Measurements from ENCODE around the gene PAX3.

The PAX3 gene

DNA sequence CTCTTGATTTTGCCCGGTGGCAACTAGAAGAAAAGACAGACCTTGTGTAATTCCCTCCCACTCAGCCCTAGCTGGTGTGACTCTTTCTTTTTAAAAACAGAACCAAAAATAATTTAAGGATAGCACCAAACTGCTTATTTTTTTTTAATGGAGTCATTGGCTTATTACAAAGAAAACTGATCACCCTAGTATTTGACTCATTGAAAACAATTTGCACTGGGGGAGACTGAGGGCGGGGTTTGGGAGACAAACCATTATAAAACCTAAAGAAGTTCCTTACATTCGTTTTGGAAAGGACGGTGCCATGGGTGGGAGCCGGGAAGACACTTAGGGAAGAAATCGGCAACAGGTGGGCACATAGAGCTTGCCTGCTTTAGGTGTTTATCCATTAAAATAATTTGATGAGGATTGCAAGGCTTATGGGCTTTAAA is 2.5 kb downstream of the PAX3 start:
- FAIRE-seq: no peak

DNA sequence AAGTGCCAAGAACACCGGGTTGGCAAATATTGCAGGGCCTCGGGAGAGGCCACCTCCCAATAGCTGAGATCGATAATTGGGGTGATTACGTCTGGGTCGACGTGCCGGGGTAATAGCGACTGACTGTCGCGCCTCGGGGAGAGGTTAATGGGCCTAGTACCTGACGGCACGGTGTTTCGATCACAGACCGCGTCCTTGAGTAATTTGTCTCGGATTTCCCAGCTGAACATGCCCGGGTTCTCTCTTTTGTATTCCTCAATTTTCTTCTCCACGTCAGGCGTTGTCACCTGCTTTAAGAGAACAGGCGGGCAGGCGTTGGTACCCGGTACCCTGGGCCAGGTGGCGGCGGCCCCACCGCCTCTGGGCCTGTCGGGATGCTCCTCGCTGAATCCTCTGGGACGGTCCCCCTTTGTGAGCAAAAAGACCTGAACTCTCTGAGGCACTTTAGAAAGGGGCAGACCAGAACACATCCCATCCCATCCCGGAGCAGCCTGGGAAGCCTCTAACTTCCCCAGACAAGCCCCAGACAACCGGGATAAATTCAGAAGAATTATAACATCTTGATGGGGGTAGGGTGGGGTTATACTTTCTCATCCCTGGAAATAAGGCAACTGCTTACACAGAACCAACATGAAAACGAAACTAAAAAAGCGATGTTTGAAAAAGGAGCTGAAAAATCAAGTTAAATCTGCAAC is 3.3 kb downstream of the PAX3 start:
- FAIRE-seq: no peak

DNA sequence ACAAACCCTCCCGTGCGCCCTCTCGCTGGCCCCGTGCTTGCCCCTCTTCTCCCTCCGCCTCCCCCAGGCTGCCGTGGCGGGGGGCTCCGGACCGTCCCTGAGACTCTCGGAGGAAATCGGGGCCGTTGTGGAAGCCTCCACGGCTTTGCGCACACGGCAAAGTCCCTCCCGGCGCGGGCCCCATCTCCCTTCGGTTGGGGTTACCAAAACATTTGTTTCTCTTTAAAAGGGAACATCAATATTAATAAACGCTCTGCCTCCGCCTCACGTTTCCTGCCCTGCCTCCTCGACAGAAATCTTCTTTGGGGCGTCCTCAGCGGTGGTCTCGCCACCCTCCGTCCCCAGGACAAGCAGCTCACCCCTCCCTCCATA is 3.8 kb downstream of the PAX3 start:
- FAIRE-seq: no peak

DNA sequence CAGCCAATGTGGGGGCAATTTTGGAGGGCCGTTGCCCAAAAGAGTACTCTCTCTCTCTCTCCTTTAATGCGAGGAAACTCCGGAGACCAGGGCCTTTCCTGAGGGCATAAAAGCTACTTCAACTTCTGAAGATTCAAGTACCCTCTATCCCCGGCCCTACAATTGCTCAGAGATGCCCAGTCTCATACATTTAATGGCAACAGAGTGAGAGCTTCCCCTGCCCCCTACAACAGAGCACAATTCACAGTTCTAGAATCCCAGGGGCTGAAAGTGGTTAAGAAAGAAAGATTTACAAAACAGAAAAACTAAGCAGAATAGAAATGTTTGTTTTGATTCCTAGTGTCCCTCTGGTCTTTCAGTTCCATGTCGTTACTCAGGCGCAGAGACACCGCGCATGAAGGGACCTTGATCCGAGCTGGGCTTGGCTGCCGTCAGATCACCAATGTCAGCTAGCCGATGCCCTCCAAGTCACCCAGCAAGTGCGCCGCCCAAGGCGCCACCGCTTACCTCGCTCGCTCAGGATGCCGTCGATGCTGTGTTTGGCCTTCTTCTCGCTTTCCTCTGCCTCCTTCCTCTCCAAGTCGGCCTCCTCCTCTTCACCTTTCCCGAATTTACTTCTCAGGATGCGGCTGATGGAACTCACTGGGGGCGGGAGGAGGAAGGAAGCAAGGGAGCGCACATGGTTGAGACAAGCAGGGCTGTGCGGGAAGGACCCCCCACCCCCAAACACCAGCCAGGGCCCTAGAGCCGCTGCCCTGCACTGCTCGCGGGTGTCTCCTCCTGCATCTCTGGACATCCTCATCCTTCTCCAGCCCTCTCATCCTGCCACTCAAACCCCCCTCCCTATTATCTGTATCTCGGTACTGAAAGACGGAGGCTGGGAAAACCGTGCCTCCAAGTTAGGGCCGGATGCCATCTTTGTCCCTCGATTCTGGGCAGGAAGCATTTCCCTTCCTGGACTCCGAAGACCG is 4.9 kb downstream of the PAX3 start:
- no peak for FAIRE-seq

DNA sequence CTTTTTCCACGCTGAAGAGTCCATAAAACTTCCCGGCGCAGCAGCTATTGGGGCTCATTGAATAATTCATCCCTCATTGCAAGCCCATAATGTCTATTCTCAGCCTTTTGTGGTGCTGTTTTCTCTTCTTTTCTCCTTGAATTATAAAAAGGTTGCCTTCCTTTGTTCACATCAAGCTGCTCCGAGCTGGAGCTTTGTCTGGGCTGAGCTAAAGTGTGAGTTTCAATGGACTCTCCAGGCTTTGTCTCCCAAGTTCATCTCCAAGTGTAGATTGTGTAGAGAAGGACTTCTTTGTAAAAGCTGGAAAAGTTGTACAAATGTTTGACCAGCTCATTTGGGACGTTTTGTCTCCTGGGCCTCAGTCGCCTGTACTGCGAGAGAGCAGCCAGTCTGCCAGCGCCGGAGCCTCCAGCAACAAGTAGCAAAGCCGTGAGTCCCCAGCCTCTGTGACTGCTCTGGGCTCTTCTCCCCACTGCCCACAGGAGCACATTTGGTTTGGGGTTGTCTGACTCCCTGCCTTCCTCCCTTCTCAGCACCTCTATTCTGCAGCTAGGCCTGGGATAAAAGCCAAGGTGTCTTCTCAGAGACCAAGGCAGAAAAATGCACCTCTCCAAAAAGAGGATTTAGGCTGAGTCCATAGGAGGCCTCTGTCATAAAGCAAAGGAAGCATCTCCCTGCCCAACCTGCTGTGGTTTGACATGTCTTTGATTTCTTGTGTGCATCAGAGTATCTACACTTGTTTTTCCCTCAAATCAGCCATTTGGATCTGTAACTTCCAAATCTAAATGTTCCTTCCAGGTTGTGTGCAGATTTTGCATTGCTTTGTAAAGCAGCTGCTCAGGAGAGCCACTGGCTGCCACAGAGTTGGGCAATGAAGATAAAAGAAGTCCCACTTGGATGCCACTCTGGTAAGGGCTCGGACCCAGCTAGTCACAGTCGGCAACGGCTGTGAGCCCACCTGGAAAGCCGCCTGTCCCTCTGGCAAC is 6.4 kb downstream of the PAX3 start:
- no peak for FAIRE-seq

DNA sequence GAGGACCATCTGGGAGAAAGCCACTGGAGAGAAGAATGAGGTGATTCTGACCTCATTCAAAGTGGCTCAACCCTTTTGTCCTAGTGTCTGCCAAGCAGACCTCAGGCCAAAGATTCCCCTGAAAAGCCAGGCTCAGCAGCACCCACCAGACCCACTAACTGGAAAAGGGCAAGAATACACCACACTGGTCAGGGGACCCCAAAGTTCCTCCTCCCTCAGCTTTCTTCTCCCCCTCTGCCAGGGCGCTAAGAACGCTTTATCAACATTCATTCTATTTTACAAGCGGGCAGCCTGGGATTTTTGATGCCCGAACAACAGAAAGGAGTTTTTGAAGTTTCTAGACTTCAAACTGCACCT is 7.3 kb downstream of the PAX3 start:
- no peak for FAIRE-seq

DNA sequence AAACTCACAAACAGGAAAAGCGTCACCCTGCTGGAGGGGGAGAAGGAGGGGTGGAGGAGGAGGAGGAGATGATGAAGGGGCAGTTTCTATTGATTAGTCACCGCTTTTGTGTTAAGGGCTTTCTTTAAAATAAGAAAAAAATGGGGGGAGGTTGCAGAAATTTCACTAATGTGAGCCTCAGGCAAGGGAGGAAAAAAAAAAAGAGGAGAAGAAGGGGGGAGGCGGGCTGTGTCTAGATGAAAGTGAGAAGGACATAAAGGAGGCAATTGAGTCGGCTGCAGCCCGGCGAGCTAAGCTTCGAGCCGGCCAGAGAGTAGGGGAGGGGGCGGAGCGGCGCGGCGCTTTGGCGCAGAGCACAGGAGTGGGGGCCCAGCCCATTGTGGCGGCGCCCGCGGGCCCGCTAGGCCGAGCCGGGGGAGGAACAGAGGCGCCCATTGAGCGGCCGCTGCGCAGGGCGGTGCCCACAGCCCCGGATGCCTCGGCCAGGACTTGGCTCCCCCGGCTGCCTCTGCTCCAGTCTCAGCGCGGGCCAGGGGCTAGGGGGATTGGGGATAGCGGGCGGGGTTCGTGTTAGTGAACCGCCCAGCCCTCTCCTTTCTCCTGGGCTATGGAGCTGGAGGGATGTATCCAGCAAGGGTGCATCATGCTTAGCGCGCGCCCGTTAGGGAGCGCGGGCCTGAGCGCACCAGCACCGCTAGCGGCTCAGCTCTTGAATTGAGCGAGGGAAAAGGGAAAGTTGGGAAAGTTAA is 7.9 kb downstream of the PAX3 start:
- no peak for FAIRE-seq

DNA sequence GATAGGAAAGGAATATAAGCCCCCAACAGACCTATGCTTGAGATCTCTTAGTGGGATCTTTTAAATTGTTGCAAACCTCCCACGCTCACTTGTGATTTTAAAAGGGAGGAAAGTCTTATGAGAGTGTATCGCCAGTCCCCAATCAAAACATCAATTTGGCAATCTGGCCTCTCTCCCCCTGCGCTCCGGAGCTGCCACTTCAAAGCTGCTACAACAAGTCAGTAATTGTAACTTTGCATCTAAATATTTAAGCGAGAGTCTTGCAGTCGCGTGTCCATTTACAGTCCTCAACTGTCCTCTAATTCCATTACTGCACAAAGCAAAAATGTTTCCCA is 8.4 kb downstream of the PAX3 start:
- no peak for FAIRE-seq

DNA sequence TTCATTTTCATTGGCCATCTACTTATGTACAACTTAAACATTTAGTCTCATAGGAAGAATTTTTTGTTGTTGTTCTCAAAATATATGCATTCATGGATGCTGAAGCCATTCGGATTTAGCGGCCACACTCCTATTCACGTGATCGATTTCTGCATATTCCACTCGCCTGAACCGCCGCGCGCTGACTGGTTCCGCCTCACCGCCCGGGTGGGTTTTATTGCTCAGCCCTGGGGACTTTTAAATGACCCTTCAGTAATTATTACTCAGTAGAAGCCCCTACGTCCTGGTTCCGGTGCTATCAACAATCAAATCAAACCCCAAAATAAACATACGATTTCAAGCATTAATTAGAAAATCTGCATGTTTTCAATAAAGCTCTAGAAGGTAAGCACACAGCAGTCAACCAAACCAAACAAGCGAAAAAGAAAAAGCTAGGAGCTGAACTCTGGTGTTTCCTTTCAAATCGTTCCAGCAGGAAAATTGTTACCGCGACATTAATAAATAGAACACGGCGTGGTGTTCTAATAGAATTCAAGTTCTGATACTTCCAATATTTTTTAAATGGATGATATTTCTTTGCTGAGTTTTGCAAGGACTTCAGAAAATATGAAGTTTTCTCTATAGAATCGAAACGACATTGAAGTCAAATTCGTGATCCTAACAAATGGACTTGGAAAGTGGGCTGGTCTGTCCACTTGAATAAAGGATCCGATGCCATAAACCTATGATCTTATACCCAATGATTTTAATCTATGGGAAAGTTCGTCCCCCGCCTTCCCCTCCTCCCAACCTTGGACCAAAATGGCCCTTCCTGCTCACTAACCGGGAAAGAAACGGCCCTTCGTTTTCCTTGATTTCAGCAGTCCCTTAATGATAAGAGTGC is 9.3 kb downstream of the PAX3 start:
- no peak for FAIRE-seq

DNA sequence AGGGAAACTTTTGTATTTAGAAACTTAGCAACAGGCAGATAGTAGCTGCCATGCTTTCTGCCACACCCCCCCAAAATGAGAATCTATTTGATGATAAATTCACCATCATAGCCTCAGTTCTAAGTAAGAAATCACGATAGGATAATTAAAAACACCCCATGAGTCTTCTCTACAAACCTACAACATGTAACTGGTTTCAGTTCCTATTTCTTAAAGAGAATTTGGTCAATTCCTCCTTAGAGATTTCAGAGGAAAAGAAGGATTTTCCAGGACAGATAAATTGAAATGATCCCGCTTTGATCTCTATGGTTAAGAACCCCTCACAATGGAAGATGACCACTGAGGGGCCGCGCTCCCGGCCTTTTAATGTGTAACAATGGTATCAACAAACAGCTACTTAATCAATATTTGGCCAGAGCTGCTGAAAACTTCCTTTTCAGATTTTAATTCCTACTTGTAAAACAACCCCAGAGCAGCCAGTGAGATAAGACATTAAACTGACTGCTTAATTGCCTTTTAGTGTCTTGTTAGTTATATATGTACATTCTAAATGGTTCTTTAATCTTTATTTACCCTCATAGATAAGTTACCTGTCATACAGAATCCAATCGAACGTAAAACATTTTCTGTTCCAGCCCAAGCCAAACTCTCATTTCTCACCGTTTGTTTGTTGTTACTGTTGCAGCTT is 10.1 kb downstream of the PAX3 start:
- no peak for FAIRE-seq

DNA sequence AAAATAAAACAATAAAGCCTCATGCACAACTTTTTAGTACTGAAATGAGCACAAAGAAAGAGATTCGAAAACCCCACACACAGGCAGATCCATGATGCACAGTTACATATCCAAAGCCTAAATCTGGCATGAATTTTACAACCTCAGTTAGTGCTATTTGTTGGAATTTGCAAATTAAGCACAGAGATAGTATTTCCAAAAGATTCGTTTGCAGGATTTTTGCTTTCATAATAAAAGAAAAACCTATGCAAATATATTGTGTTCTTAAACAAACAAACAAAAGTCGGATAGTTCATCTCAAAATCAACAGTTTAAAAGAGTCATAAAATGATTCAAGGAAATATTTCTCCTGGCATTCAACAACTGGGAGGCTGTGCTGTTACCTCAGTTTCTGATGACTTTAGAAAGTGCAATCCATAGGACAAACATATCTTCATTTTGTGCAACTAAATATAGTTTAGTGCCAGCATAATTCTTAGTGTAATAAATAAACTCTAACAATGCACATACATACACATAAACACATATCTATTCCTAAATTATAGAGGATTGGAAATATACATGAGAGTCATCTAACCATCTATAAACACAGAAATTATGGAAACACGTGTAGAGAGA is 10.8 kb downstream of the PAX3 start:
- no peak for FAIRE-seq

DNA sequence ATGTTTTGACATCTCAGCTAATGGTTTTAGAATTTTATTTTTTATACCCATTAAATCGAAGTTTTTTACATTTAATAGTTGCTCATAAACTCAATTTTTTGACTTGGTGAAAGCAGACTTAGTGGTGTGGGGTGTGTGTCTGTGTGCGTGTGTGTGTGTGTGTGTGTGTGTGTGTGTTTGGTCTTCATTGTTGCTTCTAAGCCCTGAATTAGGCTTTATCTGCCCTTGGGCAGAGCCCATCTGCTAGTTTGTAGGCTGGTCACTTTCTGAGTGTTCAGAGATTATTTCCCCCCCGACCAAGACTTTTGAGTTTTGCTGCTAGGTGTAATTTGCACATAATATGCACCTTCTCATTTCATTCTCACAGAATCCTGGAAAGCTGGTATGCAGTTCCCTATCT is 14.3 kb downstream of the PAX3 start:
- no peak for FAIRE-seq

DNA sequence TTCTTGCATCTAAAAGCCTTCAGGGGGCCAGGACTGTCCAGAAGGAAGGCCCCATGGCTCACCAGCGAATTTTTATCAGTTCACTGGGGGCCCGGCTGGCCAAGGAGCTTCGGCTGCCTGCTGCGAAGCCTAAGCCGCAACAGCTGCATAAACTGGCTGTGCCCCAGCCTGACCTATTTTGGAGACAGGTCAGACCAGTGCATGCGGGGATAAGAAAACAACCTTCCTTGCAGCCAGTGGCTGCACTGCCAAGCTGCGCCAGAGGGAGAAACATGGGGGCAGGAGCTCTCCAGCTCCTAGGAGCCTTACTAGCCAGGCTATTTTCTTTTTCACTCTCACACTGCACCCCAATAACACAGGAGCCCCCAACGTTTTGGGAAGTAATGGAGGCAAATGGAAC is 15.2 kb downstream of the PAX3 start:
- no peak for FAIRE-seq

DNA sequence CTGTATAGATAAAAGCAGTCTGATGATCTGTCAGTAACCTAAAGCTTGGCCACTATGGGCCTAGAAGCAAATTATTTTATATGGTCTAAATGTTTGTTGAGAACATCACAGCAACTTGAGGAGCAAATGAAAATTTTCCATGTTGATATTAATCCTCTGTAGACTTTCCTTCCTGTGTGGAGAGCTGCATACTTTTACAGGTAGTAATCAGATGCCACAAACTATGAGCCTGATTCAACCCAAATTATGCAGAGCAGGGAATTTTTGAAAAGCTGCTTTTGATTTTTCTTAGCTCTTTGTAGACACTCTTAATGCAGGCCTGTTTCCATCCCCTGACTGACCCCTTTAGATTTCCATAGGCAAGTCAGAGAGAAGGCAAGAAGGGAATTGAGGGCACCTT is 17.3 kb downstream of the PAX3 start:
- no peak for FAIRE-seq

DNA sequence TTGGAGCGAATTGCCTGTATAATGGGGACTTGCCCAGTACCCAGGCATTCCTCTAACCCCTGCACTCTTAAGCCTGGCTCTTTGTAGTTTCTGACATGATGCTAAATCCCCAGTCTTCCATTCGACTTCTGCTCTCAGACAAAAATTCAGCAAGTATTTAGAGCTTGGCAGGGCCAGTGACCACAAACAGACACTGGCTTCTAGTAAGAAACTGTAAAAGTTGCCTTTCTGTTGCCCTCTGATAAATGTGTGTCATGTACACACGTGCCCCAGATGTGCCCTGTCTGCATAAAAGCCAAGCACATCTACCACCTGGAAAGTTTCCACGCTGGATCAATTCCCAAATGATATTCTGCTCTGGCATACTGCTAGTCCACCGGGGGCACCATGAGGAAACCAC is 18.0 kb downstream of the PAX3 start:
- FAIRE-seq: no peak

DNA sequence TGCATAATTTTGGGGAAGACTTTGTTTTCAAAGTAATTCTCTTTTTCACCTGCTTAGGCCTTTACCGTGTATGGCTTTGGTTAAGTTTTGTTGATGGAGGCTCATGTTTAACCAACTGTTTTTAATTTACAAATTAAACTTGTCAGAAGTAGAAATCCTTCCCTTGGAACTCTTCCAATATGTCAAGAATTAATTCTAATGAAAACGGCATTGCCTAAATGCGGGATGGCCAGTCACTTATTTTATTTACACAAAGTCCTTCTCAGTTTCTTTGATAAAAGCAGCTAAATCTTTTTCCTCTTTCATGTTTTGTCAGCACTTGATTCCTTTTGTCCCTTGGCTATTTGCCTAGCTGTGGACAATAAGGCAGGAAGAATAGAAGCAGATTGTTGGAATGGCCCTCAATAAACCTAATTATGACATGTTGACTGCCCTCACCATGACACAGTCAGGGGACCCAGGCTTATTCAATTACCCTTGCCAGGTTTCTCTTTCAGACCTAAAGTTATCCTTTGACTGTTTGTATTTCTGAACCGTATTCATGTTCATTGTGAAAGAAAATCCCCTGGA is 26.3 kb downstream of the PAX3 start:
- no peak for FAIRE-seq

DNA sequence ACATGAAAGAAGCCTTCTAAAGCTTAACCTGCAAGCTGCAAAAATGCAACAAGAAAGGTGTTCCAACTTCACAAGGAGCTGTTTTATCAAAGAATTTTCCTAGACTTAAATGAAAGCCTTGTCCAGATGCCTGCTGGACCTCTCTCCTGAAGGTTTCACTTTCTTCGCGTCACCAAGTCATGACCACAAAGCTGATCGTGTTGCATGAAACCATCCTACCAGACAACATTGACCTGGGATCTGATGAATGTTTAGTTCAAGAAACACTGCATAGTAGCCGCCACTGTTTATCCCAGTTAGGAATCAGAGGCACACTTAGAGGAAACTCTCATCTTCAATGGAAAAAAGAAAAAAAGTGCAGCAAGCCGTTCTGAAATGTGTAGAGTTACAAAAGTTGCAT is 26.9 kb downstream of the PAX3 start:
- no peak for FAIRE-seq

DNA sequence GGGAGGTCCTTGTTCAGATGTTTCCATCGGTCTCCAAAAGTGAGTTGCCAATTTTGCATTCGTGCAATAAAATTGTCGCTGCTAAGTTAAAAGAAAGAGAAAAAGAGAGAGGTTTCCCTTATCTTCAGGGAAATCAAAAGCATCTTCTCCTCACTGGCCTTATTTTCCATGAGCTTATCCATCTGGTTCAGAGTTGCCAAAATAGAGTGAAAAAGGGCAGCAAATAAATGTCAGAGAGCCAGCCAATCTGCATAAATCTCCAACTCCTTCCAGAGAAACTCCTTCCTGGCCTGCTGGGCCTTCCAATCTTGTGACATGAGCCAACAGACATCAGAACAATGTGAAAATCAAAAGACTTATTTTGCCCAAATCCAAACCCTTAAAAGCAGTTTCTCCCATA is 28.4 kb downstream of the PAX3 start:
- FAIRE-seq: no peak

DNA sequence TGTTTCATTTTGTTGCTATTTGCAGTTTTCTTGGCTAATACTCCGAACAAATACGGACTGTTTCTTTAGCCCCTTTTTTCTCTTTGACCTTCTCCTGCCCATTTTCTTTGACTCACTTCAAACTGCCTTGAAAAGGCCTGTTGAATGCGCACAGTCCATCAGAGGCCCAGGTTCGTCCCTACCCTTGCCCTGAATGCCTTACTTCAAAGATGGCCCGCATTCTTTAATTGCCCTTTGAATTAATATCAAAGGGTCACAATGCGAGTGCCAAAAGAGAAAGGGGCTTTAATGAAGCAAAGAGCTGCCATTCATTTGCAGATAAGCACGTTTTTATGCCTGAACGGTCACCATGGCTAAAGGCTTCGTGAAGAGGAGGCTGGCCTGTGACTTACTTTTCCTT is 29.7 kb downstream of the PAX3 start:
- no peak for FAIRE-seq
